Hippocampal formation (tissue), 2 donors: Measurements from ENCODE around the gene PTOV1.
"Not testable (repeated sequence)": the region's sequence is repeated elsewhere in the genome, so short reads cannot be mapped to it uniquely, and the experiment has no call there.

Source experiments
- DNase-seq, 2 donors: peaks; one replicate each; lab custom pipeline; 2025; lab: John Stamatoyannopoulos, UW

Gene PTOV1

DNA sequence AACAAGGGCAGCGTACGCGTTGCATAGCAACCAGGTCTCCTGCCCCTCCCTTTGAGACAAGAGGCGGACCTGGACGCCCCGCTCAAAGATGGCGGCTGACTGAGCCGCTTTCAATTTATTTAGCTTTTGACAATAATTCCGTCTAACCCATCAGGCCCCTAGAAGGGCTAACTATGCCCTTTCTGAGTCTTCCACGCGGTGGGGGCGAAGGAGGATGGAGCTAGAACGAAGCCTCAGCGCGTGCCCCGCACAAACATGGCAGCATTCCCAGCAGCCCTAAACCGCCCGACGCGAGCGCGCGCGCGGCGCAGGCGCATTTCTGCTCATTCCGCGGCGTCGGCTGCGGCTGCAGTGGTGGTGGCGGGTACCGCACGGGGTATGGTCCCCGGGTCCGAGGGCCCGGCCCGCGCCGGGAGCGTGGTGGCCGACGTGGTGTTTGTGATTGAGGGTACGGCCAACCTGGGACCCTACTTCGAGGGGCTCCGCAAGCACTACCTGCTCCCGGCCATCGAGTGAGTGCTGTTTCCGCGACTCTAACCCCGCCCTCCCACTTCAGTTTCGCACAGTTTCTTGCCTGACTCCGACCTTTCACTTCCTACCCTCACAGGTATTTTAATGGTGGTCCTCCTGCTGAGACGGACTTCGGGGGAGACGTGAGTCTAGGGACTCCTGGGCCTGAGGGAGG is 32.9 kb upstream of the PTOV1 start, which contains the start of gene MED25:
Gene MED25, plus strand, starts transcription at position 326 of the 685 bp plus-strand sequence. Its CDS starts 53 bp downstream, at position 379.
- peak; percentile 79 to 84 for DNase-seq

- no peak for DNase-seq
Observed at GRCh38 chr19:49818649-49819370, 32.1 kb upstream of the PTOV1 start.

DNA sequence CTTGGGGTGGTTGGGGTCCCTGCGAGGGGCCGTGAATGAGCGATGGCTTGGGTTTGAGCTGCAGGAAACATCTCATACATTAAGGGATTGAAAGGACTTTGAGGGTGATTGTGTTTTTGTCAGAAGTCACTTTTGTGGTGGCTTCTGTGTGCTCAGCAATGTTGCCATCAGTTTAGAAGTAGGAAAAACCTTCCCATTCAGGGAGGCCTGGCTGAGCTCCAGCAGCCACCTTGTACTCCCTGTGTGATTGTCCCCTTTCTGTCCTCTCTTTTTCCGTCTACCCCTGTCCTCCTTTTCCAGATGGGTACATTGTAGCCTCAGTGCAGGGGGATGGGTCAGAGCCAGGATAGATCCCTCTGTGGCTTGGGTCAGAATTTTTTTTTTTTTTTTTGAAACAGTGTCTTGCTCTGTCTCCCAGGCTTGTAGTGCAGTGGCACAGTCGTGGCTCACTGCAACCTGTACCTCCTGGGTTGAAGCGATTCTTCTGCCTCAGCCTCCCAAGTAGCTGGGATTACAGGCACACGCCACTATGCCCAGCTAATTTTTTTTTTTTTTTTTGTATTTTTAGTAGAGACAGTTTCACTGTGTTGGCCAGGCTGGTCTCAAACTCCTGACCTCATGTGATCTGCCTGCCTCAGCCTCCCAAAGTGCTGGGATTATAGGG is 31.4 kb upstream of the PTOV1 start:
- DNase-seq = not testable (repeated sequence)

DNA sequence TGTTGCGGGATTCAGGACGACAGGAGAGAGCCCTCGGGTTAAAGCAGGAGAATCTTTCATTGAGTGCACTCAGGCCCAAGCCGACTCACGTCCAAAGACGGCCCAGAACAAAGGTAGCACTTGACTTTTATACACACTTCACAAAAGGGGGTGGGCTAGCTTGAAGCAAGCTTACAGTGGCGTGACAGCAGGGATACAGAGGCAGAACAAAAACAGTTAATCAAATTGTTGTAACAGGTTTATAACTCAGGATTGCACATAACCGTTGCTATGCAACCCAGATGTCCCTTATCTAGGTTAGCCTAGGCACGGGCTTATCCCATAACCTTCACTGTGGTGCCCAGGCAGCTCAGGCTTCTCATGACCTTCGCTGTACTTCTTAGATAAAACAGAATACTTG is 30.8 kb upstream of the PTOV1 start:
- no peak for DNase-seq

DNA sequence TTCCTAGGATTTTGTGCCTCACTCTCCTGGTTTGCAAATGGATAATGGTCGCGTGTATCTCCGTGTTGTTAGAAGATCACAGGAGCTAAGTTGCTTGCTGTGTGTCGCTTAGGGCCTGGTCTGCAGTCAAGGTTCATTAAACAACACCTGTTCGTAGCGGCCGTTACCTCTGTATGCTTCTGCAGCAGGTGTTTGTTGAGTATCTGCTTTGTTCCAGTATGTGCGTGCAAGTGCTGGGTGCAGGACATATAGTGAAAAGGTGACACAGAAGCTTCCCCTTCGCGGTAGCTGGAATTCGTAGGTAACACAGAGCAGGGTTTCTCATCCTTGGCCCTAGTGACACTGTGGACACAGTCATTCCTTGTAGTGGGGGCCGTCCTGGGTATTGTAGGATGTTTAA is 27.5 kb upstream of the PTOV1 start:
- no peak for DNase-seq

DNA sequence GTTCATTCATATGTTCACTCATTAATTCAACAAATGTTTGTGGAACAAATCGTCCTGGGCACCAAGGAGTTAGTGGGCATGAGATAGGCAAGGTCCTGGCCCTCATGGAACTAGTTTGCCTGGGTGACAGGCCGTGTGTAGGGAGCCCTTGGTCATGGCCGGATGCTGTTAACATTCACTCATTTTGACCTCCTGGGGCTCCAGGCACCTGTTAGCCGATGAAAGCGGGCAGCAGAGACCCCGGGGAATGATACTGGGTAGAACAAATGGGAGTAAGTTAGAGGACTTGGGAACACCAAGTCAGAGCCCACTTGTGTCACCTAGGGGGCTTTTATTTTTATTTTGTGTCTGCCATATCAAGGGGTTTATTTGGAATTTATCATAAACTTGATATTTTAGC is 26.3 kb upstream of the PTOV1 start:
- DNase-seq = no peak

- no peak for DNase-seq
Observed at GRCh38 chr19:49827034-49827433, 23.9 kb upstream of the PTOV1 start.

DNA sequence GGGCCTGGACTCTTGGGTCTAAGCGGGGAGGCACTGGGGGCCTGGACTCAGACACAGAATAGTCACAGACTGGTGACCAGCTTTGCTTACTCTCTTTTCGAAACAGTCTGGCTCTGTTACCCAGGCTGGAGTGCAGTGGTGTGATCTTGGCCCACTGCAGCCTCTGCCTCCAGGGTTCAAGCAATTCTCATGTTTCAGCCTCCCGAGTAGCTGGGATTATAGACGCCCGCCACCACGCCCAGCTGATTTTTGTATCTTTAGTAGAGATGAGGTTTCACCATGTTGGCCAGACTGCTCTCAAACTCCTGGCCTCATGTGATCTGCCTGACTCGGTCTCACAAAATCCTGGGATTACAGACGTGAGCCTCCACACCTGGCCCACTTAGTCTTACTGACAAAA is 21.8 kb upstream of the PTOV1 start:
- DNase-seq = no peak

DNA sequence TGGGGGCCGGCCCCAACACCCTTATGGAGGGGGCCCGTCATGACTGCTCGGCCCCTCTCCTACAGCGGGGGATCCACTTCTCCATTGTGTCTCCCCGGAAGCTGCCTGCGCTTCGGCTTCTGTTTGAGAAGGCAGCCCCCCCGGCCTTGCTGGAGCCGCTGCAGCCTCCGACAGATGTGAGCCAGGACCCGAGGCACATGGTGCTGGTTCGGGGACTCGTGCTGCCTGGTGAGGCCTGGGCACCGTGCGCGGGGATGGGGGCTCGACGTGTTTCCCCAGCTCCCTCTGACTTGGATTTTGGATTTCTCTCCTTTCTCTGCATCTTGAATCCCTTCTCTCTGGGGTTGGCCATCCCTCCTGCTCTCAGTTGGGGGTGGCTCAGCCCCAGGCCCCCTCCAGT is 21.2 kb upstream of the PTOV1 start:
- DNase-seq = no peak

- no peak for DNase-seq
Observed at GRCh38 chr19:49830766-49831165, 20.2 kb upstream of the PTOV1 start.

DNA sequence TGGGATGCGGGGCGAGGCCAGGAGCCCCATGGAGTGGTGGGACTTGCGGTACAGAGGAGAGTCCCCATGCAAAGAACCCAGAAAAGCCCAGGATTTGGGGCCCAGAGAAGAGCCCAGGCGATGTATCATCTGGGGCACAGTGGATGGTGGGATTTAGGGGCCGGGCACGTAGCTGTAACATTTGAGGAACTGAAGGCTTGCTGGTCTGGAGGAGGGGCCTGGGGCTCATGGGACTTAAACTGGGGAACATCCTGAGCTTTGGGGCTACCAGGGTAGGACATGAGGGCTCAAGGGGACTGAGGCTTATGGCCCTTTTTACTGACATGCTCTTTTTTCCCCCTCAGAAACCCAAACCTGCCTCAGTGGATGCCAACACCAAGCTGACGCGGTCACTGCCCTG is 19.4 kb upstream of the PTOV1 start:
- DNase-seq = no peak

- DNase-seq = no peak
Observed at GRCh38 chr19:49832556-49832955, 18.4 kb upstream of the PTOV1 start.

GRCh38 chr19:49833599-49833998 is 17.4 kb upstream of the PTOV1 start:
- DNase-seq = no peak

DNA sequence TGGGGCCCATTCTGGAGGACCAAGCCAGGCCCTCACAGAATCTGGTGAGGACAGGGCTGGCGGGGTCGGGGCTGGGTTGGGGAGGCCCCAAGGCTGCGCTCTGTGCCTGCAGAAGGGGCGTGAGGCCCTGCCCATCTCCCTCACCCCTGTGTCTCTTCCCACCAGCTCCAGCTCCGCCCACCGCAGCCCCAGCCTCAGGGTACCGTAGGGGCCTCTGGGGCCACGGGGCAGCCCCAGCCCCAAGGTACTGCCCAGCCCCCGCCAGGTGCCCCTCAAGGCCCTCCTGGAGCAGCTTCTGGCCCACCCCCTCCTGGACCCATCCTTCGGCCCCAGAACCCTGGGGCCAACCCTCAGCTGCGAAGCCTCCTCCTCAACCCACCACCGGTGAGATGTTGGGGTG is 15.4 kb upstream of the PTOV1 start:
- DNase-seq = no peak

DNA sequence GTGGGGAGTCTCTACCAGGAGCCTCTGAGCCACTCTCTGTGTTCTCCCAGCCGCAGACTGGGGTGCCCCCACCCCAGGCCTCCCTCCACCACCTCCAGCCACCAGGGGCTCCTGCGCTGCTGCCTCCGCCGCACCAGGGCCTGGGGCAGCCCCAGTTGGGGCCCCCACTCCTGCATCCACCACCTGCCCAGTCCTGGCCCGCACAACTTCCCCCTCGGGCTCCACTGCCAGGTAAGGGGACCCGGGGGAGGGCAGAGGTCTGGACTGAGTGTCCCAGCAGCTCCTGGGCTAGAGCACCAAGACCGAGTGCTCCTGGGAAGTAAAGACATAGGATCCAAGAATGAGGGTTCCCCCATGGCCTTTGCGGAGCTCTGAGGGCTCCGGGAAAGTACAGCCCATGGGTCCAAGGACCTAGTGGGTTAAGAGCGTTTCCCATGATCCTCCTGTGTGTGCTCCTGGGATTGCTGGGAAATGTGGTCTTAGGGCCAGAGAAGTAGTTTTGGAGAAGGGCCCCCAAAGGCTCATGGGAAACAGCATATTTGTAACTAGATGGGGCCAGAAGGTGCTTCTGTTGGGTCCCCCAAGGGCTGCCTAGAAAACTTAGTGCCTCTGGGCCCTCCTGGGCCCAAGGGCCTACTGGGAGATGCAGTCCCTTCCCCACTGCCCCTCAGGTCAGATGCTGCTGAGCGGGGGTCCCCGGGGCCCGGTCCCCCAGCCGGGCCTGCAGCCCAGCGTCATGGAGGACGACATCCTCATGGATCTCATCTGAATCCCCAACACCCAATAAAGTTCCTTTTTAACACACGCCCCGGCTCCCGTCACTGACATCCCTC is 14.6 kb upstream of the PTOV1 start:
- DNase-seq = no peak

DNA sequence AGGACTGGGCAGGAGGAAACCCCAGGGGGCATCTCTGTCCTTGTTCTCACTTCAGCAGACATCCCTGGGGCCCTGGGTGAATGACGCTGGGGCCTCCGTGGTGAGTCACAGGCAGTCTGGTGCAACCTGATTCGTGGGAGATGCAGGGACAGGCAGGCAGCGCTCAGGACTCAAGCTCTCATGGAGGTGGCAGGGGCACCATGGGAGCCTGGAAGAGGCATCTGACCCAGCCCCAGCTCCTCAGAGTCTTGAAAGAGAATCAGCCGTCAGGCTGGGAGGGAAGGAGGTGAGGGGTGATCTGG is 14.0 kb upstream of the PTOV1 start:
- no peak for DNase-seq

DNA sequence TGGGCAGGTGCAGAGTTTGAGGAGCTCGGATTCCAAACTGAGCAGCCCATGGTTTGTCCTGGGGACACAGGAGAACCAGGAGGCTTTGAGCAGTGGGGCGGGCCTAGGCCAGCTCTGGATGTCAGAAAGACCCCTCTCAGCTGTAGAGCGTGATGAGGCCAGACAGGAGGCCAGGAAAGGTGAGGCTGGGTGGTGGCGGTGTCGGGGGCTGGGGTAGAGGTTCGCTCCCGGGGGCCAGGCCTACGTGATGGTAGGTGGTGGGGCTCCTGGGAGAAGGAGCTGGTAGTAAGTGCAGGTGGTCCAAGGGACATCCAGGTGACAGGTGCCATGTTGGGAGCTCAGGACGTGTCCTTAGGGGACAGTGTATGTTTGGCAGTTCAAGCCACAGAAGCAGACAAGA is 13.5 kb upstream of the PTOV1 start:
- no peak for DNase-seq

- no peak for DNase-seq
Observed at GRCh38 chr19:49838885-49839588, 11.9 kb upstream of the PTOV1 start.

GRCh38 chr19:49839713-49840112 is 11.2 kb upstream of the PTOV1 start:
- no peak for DNase-seq

- no peak for DNase-seq
Observed at GRCh38 chr19:49840321-49840720, 10.6 kb upstream of the PTOV1 start.

GRCh38 chr19:49840736-49841249 is 10.2 kb upstream of the PTOV1 start:
- no peak for DNase-seq

DNA sequence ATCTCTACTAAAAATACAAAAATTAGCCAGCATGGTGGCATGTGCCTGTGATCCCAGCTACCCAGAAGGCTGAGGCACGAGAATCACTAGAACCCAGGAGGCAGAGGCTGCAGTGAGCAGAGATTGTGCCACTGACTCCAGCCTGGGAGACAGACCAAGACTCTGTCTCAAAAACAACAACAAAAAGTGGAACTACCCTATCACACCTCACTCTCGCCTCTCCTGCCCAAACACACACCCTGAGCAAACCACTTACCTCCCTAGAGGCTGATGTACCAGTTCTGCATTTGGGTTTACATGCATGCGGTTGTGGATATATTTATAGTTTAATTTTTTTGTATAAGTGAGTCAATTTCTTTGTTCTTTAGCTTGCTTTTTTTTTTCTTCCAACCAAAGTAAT is 7.7 kb upstream of the PTOV1 start:
- no peak for DNase-seq
